HepG2 (cell line): Measurements from ENCODE around the gene ITPR1. TPM values are rescaled to one million over a fixed set of nuclear protein-coding genes. Genes with fewer than 3 reads are reported as not detected.

ENCODE experiments used
- ATAC-seq: fragments of 200-7000 bp; cut with Tn5 transposase; 3 replicates; pipeline ENCODE4 v1.9.1; 2020; ENCODE audit warnings: mild to moderate bottlenecking, moderate library complexity
- BruUV-seq: library from RNA; stranded (reverse); fragments of 400-500 nt; replicated peaks from 2 replicates; lab custom pipeline; 2021; lab: Mats Ljungman, UMichigan
- CTCF ChIA-PET: fragments of 300-600 bp; formaldehyde crosslinking; extraction: SDS; loops from one replicate; lab custom pipeline; 2021; ENCODE audit warnings: low total read pairs, inconsistent platforms, low intra/inter-chr PET ratio; lab: Yijun Ruan, JAX
- POLR2A ChIA-PET: fragments of 350-600 bp; sonication (Branson Sonifier 250); formaldehyde crosslinking; loops from one replicate; lab custom pipeline; 2020; ENCODE audit warnings: antibody characterized with exemption, inconsistent platforms; lab: Yijun Ruan, JAX
- DNase-seq: peaks from one replicate; pipeline ENCODE4 v3.0.0-alpha.2; 2015; ENCODE audit warnings: low spot score
- FAIRE-seq: peaks from 3 replicates; lab custom pipeline; 2011; peaks lifted over from hg19 to GRCh38; lab: Jason Lieb, UNC
- H2AFZ ChIP-seq: one replicate; pipeline ENCODE4 v1.6.1; 2011; ENCODE audit warnings: low read length, inconsistent platforms
- H3K27ac ChIP-seq: fragments of 300-600 bp; 3 replicates; pipeline ENCODE4 v1.8.0; 2011; ENCODE audit warnings: mixed run types, mild to moderate bottlenecking, mixed read lengths, low read length, inconsistent platforms; ENCODE audit not compliant: insufficient read depth; ENCODE audit errors: extremely low read length
- H3K27me3 ChIP-seq, 2 experiments: fragments of 200-600 bp in 1 of 2; 2 replicates in 1 of 2; 3 replicates in 1 of 2; pipeline versions ENCODE4 v1.6.0 to v1.8.0; 2011; ENCODE audit warnings: low read length in 2 of 2, mild to moderate bottlenecking in 2 of 2, moderate library complexity in 2 of 2, inconsistent platforms in 1 of 2; ENCODE audit not compliant: insufficient read depth in 2 of 2, control insufficient read depth in 1 of 2
- H3K36me3 ChIP-seq, 2 experiments: fragments of 200-600 bp in 1 of 2; replicated peaks in 1 of 2; 2 replicates in 1 of 2; 3 replicates in 1 of 2; pipeline versions ENCODE4 v1.5.1 to v1.8.0; 2011; ENCODE audit warnings: low read length in 2 of 2, inconsistent platforms in 1 of 2; ENCODE audit not compliant: insufficient read depth in 2 of 2, control insufficient read depth in 1 of 2
- H3K4me1 ChIP-seq: 2 replicates; pipeline ENCODE4 v1.5.1; 2012; ENCODE audit warnings: low read length, inconsistent platforms; ENCODE audit not compliant: insufficient read depth
- H3K4me2 ChIP-seq: 2 replicates; pipeline ENCODE4 v1.6.0; 2011; ENCODE audit warnings: low read depth, low read length, inconsistent platforms
- H3K4me3 ChIP-seq, 3 experiments: fragments of 200-600 bp in 1 of 3; sonication (generic), shearing (Covaris generic) in 1 of 3; replicated peaks in 1 of 3; 2 replicates each; pipeline ENCODE4 v1.5.1; 2011 to 2016; ENCODE audit warnings: low read length in 3 of 3, inconsistent platforms in 2 of 3, low read depth in 2 of 3, mild to moderate bottlenecking in 2 of 3, control low read depth in 1 of 3, mixed read lengths in 1 of 3; ENCODE audit not compliant: insufficient read depth in 1 of 3
- H3K79me2 ChIP-seq: one replicate; pipeline ENCODE4 v1.6.1; 2011; ENCODE audit warnings: low read length, inconsistent platforms; ENCODE audit not compliant: insufficient read depth
- H3K9ac ChIP-seq: 2 replicates; pipeline ENCODE4 v1.6.0; 2011; ENCODE audit warnings: mild to moderate bottlenecking, low read depth, low read length, inconsistent platforms; ENCODE audit not compliant: insufficient read depth
- H3K9me3 ChIP-seq: 2 replicates; pipeline ENCODE4 v1.5.1; 2012; ENCODE audit warnings: mild to moderate bottlenecking, low read length
- H4K20me1 ChIP-seq: 2 replicates; pipeline ENCODE4 v1.6.0; 2011; ENCODE audit warnings: inconsistent platforms, mild to moderate bottlenecking, low read length, moderate library complexity; ENCODE audit not compliant: insufficient read depth
- BCLAF1 ChIP-seq: fragments of 450-650 bp; IDR thresholded peaks from 2 replicates; pipeline ENCODE4 v1.6.1; 2017; ENCODE audit warnings: mild to moderate bottlenecking
- BRD4 ChIP-seq: sonication (generic); formaldehyde crosslinking; IDR thresholded peaks from 2 replicates; pipeline ENCODE4 v1.4.0; 2020; ENCODE audit warnings: missing genetic modification reagents
- DMTF1 ChIP-seq: sonication (generic); formaldehyde crosslinking; IDR thresholded peaks from 2 replicates; pipeline ENCODE4 v1.4.0; 2020; ENCODE audit warnings: mild to moderate bottlenecking, missing genetic modification reagents
- HMGXB4 ChIP-seq, 2 experiments: sonication (generic) in 1 of 2; formaldehyde crosslinking in 1 of 2; IDR thresholded peaks; 2 replicates each; pipeline versions ENCODE4 v1.4.0 to v1.6.1; 2018 to 2020; ENCODE audit warnings: missing genetic modification reagents in 2 of 2, borderline replicate concordance in 1 of 2, low read depth in 1 of 2, mild to moderate bottlenecking in 1 of 2, missing biosample characterization in 1 of 2
- IKZF5 ChIP-seq: IDR thresholded peaks from 2 replicates; pipeline ENCODE4 v1.6.1; 2018; ENCODE audit warnings: missing genetic modification reagents, mild to moderate bottlenecking, missing compliant biosample characterization
- KAT8 ChIP-seq: IDR thresholded peaks from 2 replicates; pipeline ENCODE4 v1.6.1; 2016; ENCODE audit warnings: missing genetic modification reagents, missing compliant biosample characterization
- MATR3 ChIP-seq: sonication (generic); formaldehyde crosslinking; IDR thresholded peaks from 2 replicates; pipeline ENCODE4 v1.4.0; 2020; ENCODE audit warnings: missing genetic modification reagents
- ZNF839 ChIP-seq: sonication (generic); formaldehyde crosslinking; IDR thresholded peaks from 2 replicates; pipeline ENCODE4 v1.4.0; 2020; ENCODE audit warnings: missing genetic modification reagents, mild to moderate bottlenecking, borderline replicate concordance
- ZSCAN29 ChIP-seq: sonication (generic); formaldehyde crosslinking; conservative IDR thresholded peaks from 2 replicates; pipeline ENCODE4 v1.4.0; 2020; ENCODE audit warnings: mild to moderate bottlenecking, missing genetic modification reagents
- WGBS: methylation state at CpG from one replicate; pipeline ENCODE4 v1.1.6; 2017; ENCODE audit warnings: low lambda C conversion rate; 5-methylcytosine and 5-hydroxymethylcytosine counted together
- in situ Hi-C: cut with HindIII; loops from 2 replicates; pipeline ENCODE4 v1.10.0; 2017; ENCODE audit warnings: low pct_unique_long_range_greater_than_20kb; ENCODE audit not compliant: extremely low pct_ligation_motif_present
- intact Hi-C: fragments of 100-400 bp; cut with micrococcal nuclease; formaldehyde crosslinking; loops from one replicate; pipeline ENCODE4 v1.10.0; 2022; ENCODE audit not compliant: unreplicated experiment
- polyA plus RNA-seq, 8 experiments: library from polyadenylated mRNA; depleted of rRNA in 3 of 8; stranded (reverse) in 7 of 8; unstranded in 1 of 8; fragments of >200 nt; fragmentation: Illumina TruSeq in 4 of 8; extraction: Trizol in 4 of 8; gene quantifications; 2 replicates each; pipeline versions ENCODE4 v1.2.1 to v1.2.3, GENCODE V29; 2011 to 2016; ENCODE audit warnings: low read depth in 4 of 8, missing spikeins in 1 of 8, mixed read lengths in 1 of 8; ENCODE audit not compliant: insufficient read depth in 1 of 8
- total RNA-seq, 5 experiments: library from RNA; depleted of rRNA; stranded (reverse); fragments of >200 nt; fragmentation: Illumina TruSeq; extraction: Trizol; gene quantifications; 2 replicates each; pipeline ENCODE4 v1.2.3, GENCODE V29; 2016; ENCODE audit warnings: low read depth in 1 of 5

The ITPR1 gene
- total and polyA plus RNA-seq, 2 of the 13 experiments (the other 11 are each of a cell fraction or from before 2014, with no cell fraction given), result 10.0 to 11.4 TPM

GRCh38 chr3:4581498-4581897 lies 88.3 kb downstream of the ITPR1 start (continued):
- TF ChIP-seq BCLAF1, result no peak
- TF ChIP-seq, all 625 proteins: peak for 0

GRCh38 chr3:4581920-4582611 lies 88.9 kb downstream of the ITPR1 start:
- intact Hi-C loops (no loop called here), in situ Hi-C loops (no loop called here)
- CTCF ChIA-PET, result no interaction called here
- no peaks in the 10 kb centered on the region for H3K36me3 ChIP-seq
- FAIRE-seq, result no peak
- TF ChIP-seq DMTF1 (CRISPR knock-in tag) (no peak), ZSCAN29 (CRISPR knock-in tag) (no peak), IKZF5 (no peak), KAT8 (CRISPR knock-in tag) (no peak), HMGXB4 (CRISPR knock-in tag; IDR thresholded peaks at IDR 0.05; ENCODE audit: borderline replicate concordance in 1 of 2, low read depth in 1 of 2) (no peak), MATR3 (CRISPR knock-in tag) (no peak), BRD4 (CRISPR knock-in tag) (no peak), ZNF839 (CRISPR knock-in tag) (no peak)
- 96% methylated on average over 12 of the region's 12 CpGs for WGBS
- H3K27me3 ChIP-seq, result no peaks in the 10 kb centered on the region
- H3K27ac ChIP-seq, result no peak overlapping the region
- H3K4me3 ChIP-seq, result no peak overlapping the region
- no peak for DNase-seq
- no peak for ATAC-seq
- H3K4me2 ChIP-seq, result no peak overlapping the region
- no TSS peak for BruUV-seq
- H3K4me1 ChIP-seq, result no peaks in the 10 kb centered on the region
- POLR2A ChIA-PET, result no interaction called here
- no peak overlapping the region for H3K9ac ChIP-seq
- H3K9me3 ChIP-seq, result no peaks in the 10 kb centered on the region
- no peak overlapping the region for H2AFZ ChIP-seq
- H4K20me1 ChIP-seq, result no peaks in the 10 kb centered on the region
- no peaks in the 10 kb centered on the region for H3K79me2 ChIP-seq
